OCI-LY1 (cell line): ENCODE measurements around the gene MGAT3.

Source experiments
- H2AFZ ChIP-seq: fragments of 200-600 bp; sonication (generic), shearing (Covaris generic); 2 replicates; pipeline ENCODE4 v1.6.0; 2014; ENCODE audit warnings: antibody characterized with exemption, mild to moderate bottlenecking, low read length
- H3F3A ChIP-seq: fragments of 200-600 bp; sonication (generic), shearing (Covaris generic); 2 replicates; pipeline ENCODE4 v1.6.0; 2014; ENCODE audit warnings: mild to moderate bottlenecking, antibody characterized with exemption, low read length, moderate library complexity; ENCODE audit not compliant: insufficient read depth
- H3K27ac ChIP-seq: fragments of 200-600 bp; sonication (generic); 2 replicates; pipeline ENCODE4 v1.5.1; 2014; ENCODE audit warnings: low read length, mixed run types, mild to moderate bottlenecking, low read depth; ENCODE audit not compliant: poor library complexity, severe bottlenecking
- H3K27me3 ChIP-seq: fragments of 200-600 bp; sonication (generic); 2 replicates; pipeline ENCODE4 v1.6.0; 2014; ENCODE audit warnings: antibody characterized with exemption, mild to moderate bottlenecking, low read length, moderate library complexity; ENCODE audit not compliant: insufficient read depth
- H3K36me3 ChIP-seq: fragments of 200-600 bp; sonication (generic); 2 replicates; pipeline ENCODE4 v1.6.1; 2014; ENCODE audit warnings: mild to moderate bottlenecking, antibody characterized with exemption, low read length, moderate library complexity, mixed read lengths; ENCODE audit not compliant: insufficient read depth
- H3K4me1 ChIP-seq: fragments of 200-600 bp; sonication (generic); 2 replicates; pipeline ENCODE4 v1.5.1; 2014; ENCODE audit warnings: mild to moderate bottlenecking, low read length, moderate library complexity; ENCODE audit not compliant: insufficient read depth, severe bottlenecking
- H3K4me2 ChIP-seq: fragments of 200-600 bp; sonication (generic), shearing (Covaris generic); 2 replicates; pipeline ENCODE4 v1.6.1; 2014; ENCODE audit warnings: low read length
- H3K4me3 ChIP-seq: fragments of 200-600 bp; sonication (generic); 2 replicates; pipeline ENCODE4 v1.5.1; 2014; ENCODE audit warnings: low read length, low read depth, mild to moderate bottlenecking, mixed read lengths; ENCODE audit not compliant: poor library complexity, severe bottlenecking
- H3K79me2 ChIP-seq: fragments of 200-600 bp; shearing (Covaris generic); 2 replicates; pipeline ENCODE4 v1.6.1; 2016; ENCODE audit warnings: mixed run types, low read length, mixed read lengths; ENCODE audit not compliant: insufficient read depth
- H3K9ac ChIP-seq: fragments of 200-600 bp; sonication (generic), shearing (Covaris generic); 2 replicates; pipeline ENCODE4 v1.6.1; 2014; ENCODE audit warnings: mild to moderate bottlenecking, low read length, mixed read lengths
- H3K9me2 ChIP-seq: fragments of 200-600 bp; sonication (generic), shearing (Covaris generic); 2 replicates; pipeline ENCODE4 v1.6.1; 2014; ENCODE audit warnings: low read depth, mild to moderate bottlenecking, low read length, mixed read lengths
- H3K9me3 ChIP-seq: fragments of 200-600 bp; shearing (Covaris generic); 2 replicates; pipeline ENCODE4 v1.6.1; 2014; ENCODE audit warnings: low read length, mixed read lengths
- H4K20me1 ChIP-seq: fragments of 200-600 bp; sonication (generic), shearing (Covaris generic); 2 replicates; pipeline ENCODE4 v1.6.0; 2016; ENCODE audit warnings: mild to moderate bottlenecking, low read length; ENCODE audit not compliant: insufficient read depth
- EZH2 ChIP-seq: fragments of 200-600 bp; sonication (generic), shearing (Covaris generic); IDR thresholded peaks from 2 replicates; pipeline ENCODE4 v1.8.0; 2017; ENCODE audit warnings: borderline replicate concordance, mixed run types, mild to moderate bottlenecking, antibody characterized with exemption, low read length, moderate library complexity, mixed read lengths
- TF ChIP-seq, protein P1 (sequence below): fragments of 200-600 bp; sonication (generic), shearing (Covaris generic); IDR thresholded peaks from 2 replicates; pipeline ENCODE4 v1.5.1; 2017; ENCODE audit warnings: mild to moderate bottlenecking, antibody characterized with exemption, low read length, moderate library complexity, mixed read lengths

MGAT3 gene

DNA sequence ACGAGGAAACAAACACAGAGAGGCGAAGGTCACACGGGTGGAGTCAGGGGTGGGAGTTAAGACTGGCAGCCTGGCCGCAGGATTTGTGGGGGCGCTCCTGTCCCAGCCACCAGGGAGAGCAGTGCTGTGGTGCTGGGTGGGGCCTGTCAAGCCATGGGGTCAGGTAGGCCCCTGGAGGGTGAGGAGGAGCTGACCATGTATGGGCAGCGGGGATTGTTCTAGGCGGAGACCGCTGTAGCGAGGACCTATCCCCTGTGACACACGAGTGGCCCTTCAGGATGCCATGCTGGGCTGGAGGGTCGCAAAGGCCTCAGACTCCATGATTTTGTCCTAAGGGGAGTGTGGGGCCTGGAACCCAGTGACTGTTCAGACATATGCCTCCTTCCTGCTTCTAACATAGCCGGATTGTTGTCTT lies 77.3 kb downstream of the MGAT3 start:
- H3K36me3 ChIP-seq: peaks cover 27% of the 10 kb centered on the region
- TF ChIP-seq EZH2: no peak
- TF ChIP-seq, protein P1, sequence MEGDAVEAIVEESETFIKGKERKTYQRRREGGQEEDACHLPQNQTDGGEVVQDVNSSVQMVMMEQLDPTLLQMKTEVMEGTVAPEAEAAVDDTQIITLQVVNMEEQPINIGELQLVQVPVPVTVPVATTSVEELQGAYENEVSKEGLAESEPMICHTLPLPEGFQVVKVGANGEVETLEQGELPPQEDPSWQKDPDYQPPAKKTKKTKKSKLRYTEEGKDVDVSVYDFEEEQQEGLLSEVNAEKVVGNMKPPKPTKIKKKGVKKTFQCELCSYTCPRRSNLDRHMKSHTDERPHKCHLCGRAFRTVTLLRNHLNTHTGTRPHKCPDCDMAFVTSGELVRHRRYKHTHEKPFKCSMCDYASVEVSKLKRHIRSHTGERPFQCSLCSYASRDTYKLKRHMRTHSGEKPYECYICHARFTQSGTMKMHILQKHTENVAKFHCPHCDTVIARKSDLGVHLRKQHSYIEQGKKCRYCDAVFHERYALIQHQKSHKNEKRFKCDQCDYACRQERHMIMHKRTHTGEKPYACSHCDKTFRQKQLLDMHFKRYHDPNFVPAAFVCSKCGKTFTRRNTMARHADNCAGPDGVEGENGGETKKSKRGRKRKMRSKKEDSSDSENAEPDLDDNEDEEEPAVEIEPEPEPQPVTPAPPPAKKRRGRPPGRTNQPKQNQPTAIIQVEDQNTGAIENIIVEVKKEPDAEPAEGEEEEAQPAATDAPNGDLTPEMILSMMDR: peak; percentile 31; the same call in 1 of the 2 replicates
- H3F3A ChIP-seq: no peaks in the 10 kb centered on the region
- no peak overlapping the region for H3K4me3 ChIP-seq
- no peak overlapping the region; the same call in 1 of the 2 replicates for H3K9ac ChIP-seq
- no peaks in the 10 kb centered on the region for H3K27me3 ChIP-seq
- H3K9me3 ChIP-seq: no peaks in the 10 kb centered on the region
- H3K4me2 ChIP-seq: peak overlapping the region; percentile 33; the same call in 1 of the 2 replicates
- peak overlapping the region; percentile 80 for H2AFZ ChIP-seq
- H3K9me2 ChIP-seq: no peaks in the 10 kb centered on the region
- H4K20me1 ChIP-seq: no peaks in the 10 kb centered on the region
- H3K27ac ChIP-seq: peak overlapping the region; percentile 74
- peaks cover 51% of the 10 kb centered on the region for H3K4me1 ChIP-seq
- H3K79me2 ChIP-seq: peaks cover 14% of the 10 kb centered on the region

DNA sequence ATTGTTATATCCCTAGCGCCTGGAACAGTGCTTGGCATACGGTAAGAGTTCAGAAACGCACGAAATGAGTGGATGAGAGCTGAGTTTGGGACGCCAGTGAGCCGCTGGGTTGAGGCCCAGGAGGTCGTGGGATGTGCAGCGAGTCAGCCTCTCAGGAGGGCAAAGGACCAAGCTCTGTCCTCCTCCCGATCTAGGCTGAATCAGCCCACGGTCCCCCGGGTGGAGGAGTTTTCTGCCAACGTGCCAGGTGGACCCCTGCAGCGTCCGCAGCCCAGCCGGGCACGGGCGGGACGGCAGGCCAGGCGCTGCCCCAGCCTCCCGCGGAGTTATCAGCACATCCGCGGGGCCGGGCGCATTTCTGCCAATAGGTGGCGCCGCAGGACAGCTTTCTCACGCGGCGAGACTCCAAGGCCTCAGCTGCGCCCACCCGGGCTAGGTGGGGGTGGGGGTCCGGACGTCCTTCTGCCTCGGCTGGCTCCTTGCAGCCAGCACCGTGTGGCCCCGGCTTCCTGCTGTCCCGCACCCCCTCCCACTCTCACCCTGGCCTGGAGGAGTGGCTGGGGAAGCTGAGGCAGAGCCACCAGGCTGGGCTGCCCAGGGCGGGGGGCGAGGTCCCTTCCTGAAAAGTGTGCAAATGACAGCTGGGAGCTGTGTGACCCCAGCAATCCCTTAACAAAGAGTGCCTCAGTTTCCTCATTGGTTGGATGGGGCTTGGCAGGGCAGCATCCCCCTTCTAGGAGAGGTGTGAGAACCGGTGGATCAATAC lies 78.0 kb downstream of the MGAT3 start:
- Histone ChIP-seq H2AFZ (peak overlapping the region; percentile 80), H3K27me3 (no peaks in the 10 kb centered on the region), H3K9me2 (no peaks in the 10 kb centered on the region), H3K4me2 (peak overlapping the region; percentile 33), H3K9me3 (no peaks in the 10 kb centered on the region), H4K20me1 (no peaks in the 10 kb centered on the region), H3K36me3 (peaks cover 22% of the 10 kb centered on the region), H3K9ac (no peak overlapping the region; the same call in 1 of the 2 replicates), H3K27ac (no peak overlapping the region), H3K79me2 (peaks cover 14% of the 10 kb centered on the region), H3K4me3 (no peak overlapping the region), H3F3A (no peaks in the 10 kb centered on the region), H3K4me1 (peaks cover 45% of the 10 kb centered on the region)
- no peak for TF ChIP-seq EZH2
- TF ChIP-seq, protein P1: peak; percentile 88

DNA sequence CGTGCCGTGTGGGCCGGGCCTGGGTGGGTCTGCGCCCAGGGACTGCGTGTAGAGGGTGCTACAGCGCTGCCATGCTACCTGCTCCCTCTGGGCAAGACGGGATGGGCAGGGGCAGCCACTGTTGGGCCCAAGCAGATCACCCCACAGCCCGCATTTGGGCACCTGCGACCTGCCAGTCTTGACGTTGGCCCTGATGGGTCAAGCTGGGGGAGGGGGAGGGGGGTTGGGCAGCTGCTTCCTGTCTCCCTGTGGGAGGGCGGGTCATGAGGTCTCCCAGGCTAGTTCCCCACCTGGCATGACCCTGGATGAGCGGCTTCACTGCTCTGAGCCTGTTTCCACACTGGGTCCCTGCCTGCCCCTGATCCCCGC lies 78.5 kb downstream of the MGAT3 start:
- Histone ChIP-seq H3K27ac (no peak overlapping the region), H3K4me2 (no peak overlapping the region), H3K36me3 (peaks cover 16% of the 10 kb centered on the region; the same call in 1 of the 2 replicates), H3K9me3 (no peaks in the 10 kb centered on the region), H4K20me1 (no peaks in the 10 kb centered on the region), H2AFZ (no peak overlapping the region), H3K27me3 (no peaks in the 10 kb centered on the region), H3F3A (no peaks in the 10 kb centered on the region), H3K9ac (no peak overlapping the region), H3K9me2 (no peaks in the 10 kb centered on the region), H3K79me2 (peaks cover 14% of the 10 kb centered on the region), H3K4me3 (no peak overlapping the region), H3K4me1 (peaks cover 40% of the 10 kb centered on the region)
- TF ChIP-seq EZH2: no peak
- TF ChIP-seq, protein P1: no peak
